Lower lobe of right lung (tissue), 2 donors: ENCODE measurements around the gene ODC1. TPM values are rescaled to one million over a fixed set of nuclear protein-coding genes. Genes with fewer than 3 reads are reported as not detected.
A peak's percentile ranks its signal among the peaks of the same experiment; 100 is the strongest.

Experiments
- ATAC-seq, 2 donors: fragments of 200-7000 bp; cut with Tn5 transposase; one replicate each; pipeline ENCODE4 v1.9.1; 2020 to 2022; ENCODE audit warnings: mild to moderate bottlenecking in 2 of 2, moderate library complexity in 2 of 2
- DNase-seq: peaks from one replicate; pipeline ENCODE4 v3.0.0-alpha.2; 2020
- H3K27ac ChIP-seq: fragments of 200-600 bp; one replicate; pipeline ENCODE4 v1.8.0; 2022
- H3K27me3 ChIP-seq: fragments of 200-600 bp; one replicate; pipeline ENCODE4 v1.8.0; 2022; ENCODE audit warnings: low read depth
- H3K36me3 ChIP-seq: fragments of 200-600 bp; one replicate; pipeline ENCODE4 v1.8.0; 2022; ENCODE audit warnings: mild to moderate bottlenecking
- H3K4me1 ChIP-seq: fragments of 200-600 bp; one replicate; pipeline ENCODE4 v1.8.0; 2022
- H3K4me3 ChIP-seq: fragments of 200-600 bp; one replicate; pipeline ENCODE4 v1.8.0; 2022; ENCODE audit warnings: mild to moderate bottlenecking
- H3K9me3 ChIP-seq: fragments of 200-600 bp; one replicate; pipeline ENCODE4 v1.8.0; 2022
- CTCF ChIP-seq: fragments of 200-600 bp; IDR thresholded peaks from one replicate; pipeline ENCODE4 v1.8.0; 2022; ENCODE audit warnings: antibody characterized with exemption, mild to moderate bottlenecking
- intact Hi-C: fragments of 100-400 bp; cut with DNase I; formaldehyde crosslinking; loops from one replicate; pipeline ENCODE4 v1.11.0; 2022
- total RNA-seq: library from RNA; stranded (reverse); fragmentation: NEBNext Ultra II Directional; extraction: Animal tissue kit (Norgen Biotek cat#: 25700); gene quantifications from one replicate; pipeline ENCODE4 v1.2.1, GENCODE V29; 2021
- donor health status: DM: no; HTN: yes; CAD: no; lungs with severe emphysema.

The ODC1 gene
- total RNA-seq, 1 donor from 2014 or later, result 30.1 TPM

DNA sequence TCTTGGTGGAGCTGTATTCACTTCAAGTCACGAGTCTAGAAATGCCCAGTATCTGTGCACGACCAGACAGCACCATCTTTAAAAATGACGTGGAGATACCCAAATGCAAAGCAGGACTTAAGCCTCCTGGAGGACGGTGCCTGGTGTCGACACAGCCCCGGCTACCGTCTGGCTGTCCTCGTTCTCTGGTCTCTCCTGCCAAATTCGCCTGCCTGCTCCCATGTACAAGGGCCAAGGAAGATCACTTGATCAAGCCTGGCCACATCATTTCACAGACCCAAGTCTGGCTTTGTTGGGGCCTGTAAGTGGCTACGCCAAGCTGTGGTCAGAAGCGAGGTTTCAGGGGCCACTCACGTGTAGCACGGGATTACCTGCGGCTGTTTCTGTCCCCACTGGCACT, 9.4 kb downstream of the ODC1 start:
- no peak overlapping the region for H3K4me3 ChIP-seq
- H3K27me3 ChIP-seq, result no peaks in the 10 kb centered on the region
- H3K4me1 ChIP-seq, result no peaks in the 10 kb centered on the region
- ATAC-seq (no peak), DNase-seq (no peak)
- no peaks in the 10 kb centered on the region for H3K9me3 ChIP-seq
- TF ChIP-seq CTCF, result no peak
- intact Hi-C loops, result loop anchor here (5.0 kb wide), 1 partner anchor 316 kb away; the partner anchor contains the start of gene RRM2
- H3K27ac ChIP-seq, result no peak overlapping the region
- peaks cover 49% of the 10 kb centered on the region for H3K36me3 ChIP-seq

- DNase-seq (no peak), ATAC-seq (no peak)
- Histone ChIP-seq H3K36me3 (peaks cover 40% of the 10 kb centered on the region), H3K4me3 (no peak overlapping the region), H3K4me1 (no peaks in the 10 kb centered on the region), H3K27ac (no peak overlapping the region), H3K27me3 (no peaks in the 10 kb centered on the region), H3K9me3 (no peaks in the 10 kb centered on the region)
- intact Hi-C loops, result loop anchor here (5.0 kb wide), 1 partner anchor 316 kb away; the partner anchor contains the start of gene RRM2
- no peak for TF ChIP-seq CTCF
Measured at GRCh38 chr2:10437806-10438205, 10.3 kb downstream of the ODC1 start.

DNA sequence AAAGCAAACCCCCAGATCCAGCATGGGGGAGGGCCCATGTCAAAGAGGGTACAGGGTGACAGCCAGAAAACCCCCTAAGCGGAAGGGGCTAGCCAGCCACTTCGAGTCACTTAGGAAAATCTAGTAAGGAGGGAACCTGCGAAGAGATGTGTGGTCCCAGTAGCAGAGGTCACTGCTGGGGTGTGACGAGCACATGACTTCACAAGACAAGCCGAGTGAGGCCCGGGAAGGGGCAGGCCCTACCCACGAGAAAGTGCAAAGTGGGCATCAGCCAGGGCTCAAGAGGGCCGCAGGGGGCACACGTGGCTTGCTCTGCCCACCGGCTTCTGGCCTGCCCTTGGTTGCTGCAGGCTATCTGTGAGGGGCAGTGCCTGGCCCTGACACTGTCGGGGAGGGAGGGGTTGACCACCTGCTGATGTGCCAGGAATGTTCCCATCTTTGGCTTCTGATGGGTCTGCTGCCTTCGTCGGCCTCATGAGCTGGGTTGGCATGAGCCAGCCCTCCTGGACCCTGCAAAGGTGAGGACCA, 11.5 kb downstream of the ODC1 start:
- peaks cover 28% of the 10 kb centered on the region for H3K36me3 ChIP-seq
- TF ChIP-seq CTCF, result no peak
- no peaks in the 10 kb centered on the region for H3K9me3 ChIP-seq
- H3K27me3 ChIP-seq, result no peaks in the 10 kb centered on the region
- intact Hi-C loops, result loop anchor here (5.0 kb wide), 1 partner anchor 314 kb away; the partner anchor contains the start of gene RRM2
- DNase-seq (no peak), ATAC-seq (no peak)
- peaks cover 10% of the 10 kb centered on the region for H3K4me1 ChIP-seq
- H3K27ac ChIP-seq, result no peak overlapping the region
- no peak overlapping the region for H3K4me3 ChIP-seq

DNA sequence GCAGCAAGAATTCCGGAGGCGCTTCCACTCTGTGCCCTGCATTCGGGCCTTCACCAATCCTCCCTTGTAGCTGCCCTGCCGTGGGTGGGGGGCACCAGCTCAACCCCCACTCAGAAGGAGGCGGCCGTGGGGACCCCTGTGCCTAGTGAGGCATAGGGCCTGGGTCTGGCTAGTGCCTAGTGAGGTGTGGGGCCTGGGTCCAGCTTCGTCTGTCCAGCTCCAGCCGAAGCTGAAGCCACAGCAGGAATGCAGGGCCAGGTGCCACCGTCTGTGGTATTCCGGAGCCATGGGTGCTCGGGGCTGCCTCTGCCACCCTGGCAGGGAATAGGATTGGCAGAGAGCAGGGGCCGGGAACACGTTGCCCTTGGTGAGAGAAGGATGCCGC, 12.3 kb downstream of the ODC1 start:
- Histone ChIP-seq H3K9me3 (no peaks in the 10 kb centered on the region), H3K27me3 (no peaks in the 10 kb centered on the region), H3K36me3 (peaks cover 20% of the 10 kb centered on the region), H3K4me3 (no peak overlapping the region), H3K4me1 (peaks cover 16% of the 10 kb centered on the region), H3K27ac (no peak overlapping the region)
- no peak for TF ChIP-seq CTCF
- DNase-seq (no peak), ATAC-seq (no peak)
- intact Hi-C loops, result loop anchor here (5.0 kb wide), 1 partner anchor 314 kb away; the partner anchor contains the start of gene RRM2

GRCh38 chr2:10434886-10435819, 13.0 kb downstream of the ODC1 start:
- Histone ChIP-seq H3K27me3 (no peaks in the 10 kb centered on the region), H3K9me3 (no peaks in the 10 kb centered on the region), H3K4me1 (peaks cover 16% of the 10 kb centered on the region), H3K36me3 (peaks cover 14% of the 10 kb centered on the region), H3K27ac (no peak overlapping the region), H3K4me3 (no peak overlapping the region)
- intact Hi-C loops, result loop anchor here (5.0 kb wide), 1 partner anchor 313 kb away; the partner anchor contains the start of gene RRM2
- DNase-seq, result peak; percentile 85
- peak; percentile 85 to 86 for ATAC-seq
- TF ChIP-seq CTCF, result peak; percentile 98
